Measurements from ENCODE around the gene REL. TPM values are rescaled to one million over a fixed set of nuclear protein-coding genes. Genes with fewer than 3 reads are reported as not detected.

REL gene
- total and polyA plus RNA-seq, 9 of the 15 experiments (the other 6 are each of a cell fraction or from before 2014, with no cell fraction given): 0.63 to 8.6 (median 6.3) TPM

- DNase-seq (ENCODE audit: extremely low read depth in 1 of 4, low spot score in 3 of 4) (no peak), ATAC-seq (no peak), FAIRE-seq (no peak)
- H3K9me3 ChIP-seq (replicated peaks; ENCODE audit: control insufficient read depth, insufficient read depth, low read depth, low read length): no peaks in the 10 kb centered on the region
- H4K20me1 ChIP-seq (replicated peaks; ENCODE audit: control insufficient read depth, insufficient read depth, low read length): no peaks in the 10 kb centered on the region; the same call in 1 of the 2 replicates
- no peak overlapping the region for H3K4me3 ChIP-seq
- H3K36me3 ChIP-seq (ENCODE audit: control insufficient read depth, insufficient read depth, low read length): peaks cover 71% of the 10 kb centered on the region
- no peak overlapping the region for H3K27ac ChIP-seq (ENCODE audit: extremely low read depth, low read depth, low read length)
- CTCF ChIA-PET (ENCODE audit: low intra/inter-chr PET ratio): no interaction called here
- no peaks in the 10 kb centered on the region for H3K9me1 ChIP-seq (ENCODE audit: control insufficient read depth, insufficient read depth, low read length)
- in situ Hi-C loops (cut with MboI) (no loop called here), intact Hi-C loops (cut with micrococcal nuclease) (no loop called here)
- no peak overlapping the region for H3K9ac ChIP-seq (ENCODE audit: insufficient read depth in 1 of 2, low read depth in 2 of 2, low read length in 2 of 2)
- no peaks in the 10 kb centered on the region for H3K79me2 ChIP-seq (ENCODE audit: control insufficient read depth, insufficient read depth, low read length)
- H2AFZ ChIP-seq (ENCODE audit: low read depth, low read length): no peak overlapping the region
- no peak overlapping the region for H3K4me2 ChIP-seq (ENCODE audit: insufficient read depth, low read length)
- no peaks in the 10 kb centered on the region for H3K27me3 ChIP-seq (ENCODE audit: control insufficient read depth in 2 of 2, insufficient read depth in 2 of 2, low read length in 2 of 2)
- H3K4me1 ChIP-seq (replicated peaks in 1 of 2; ENCODE audit: control insufficient read depth in 2 of 2, insufficient read depth in 2 of 2, low read length in 2 of 2): no peaks in the 10 kb centered on the region
- no TSS peak for BruUV-seq (replicated peaks)
- POLR2A ChIA-PET: no interaction called here
- TF ChIP-seq ZBTB40 (IDR thresholded peaks at IDR 0.05) (peak; percentile 92), ZBTB40 (CRISPR knock-in tag; IDR thresholded peaks at IDR 0.05) (peak; percentile 66), ZNF24 (IDR thresholded peaks at IDR 0.05) (0 out of 2 replicates have a peak, but pooled peaks have one; percentile 61), NFIC (IDR thresholded peaks at IDR 0.05) (peak; percentile 76), MITF (IDR thresholded peaks at IDR 0.05) (no peak), SIN3B (IDR thresholded peaks at IDR 0.05; ENCODE audit: low read depth) (no peak)
- 100% methylated on average over 1 of the region's 1 CpG for WGBS (ENCODE audit: insufficient coverage, low coverage, missing lambda C conversion rate)
These were observed 17.2 kb downstream of the REL start for GRCh38 chr2:60898567-60898966.
